NCI-H82 treated with DMSO at 0.1 percent for 48 hours (cell line): ENCODE results near the gene MARCHF10.
"Not testable (repeated sequence)": the region's sequence is repeated elsewhere in the genome, so short reads cannot be mapped to it uniquely, and the experiment has no call there.

Experiments used
- DNase-seq: peaks from one replicate; lab custom pipeline; 2025; ENCODE audit not compliant: unreplicated experiment; lab: John Stamatoyannopoulos, UW

MARCHF10 gene

DNA sequence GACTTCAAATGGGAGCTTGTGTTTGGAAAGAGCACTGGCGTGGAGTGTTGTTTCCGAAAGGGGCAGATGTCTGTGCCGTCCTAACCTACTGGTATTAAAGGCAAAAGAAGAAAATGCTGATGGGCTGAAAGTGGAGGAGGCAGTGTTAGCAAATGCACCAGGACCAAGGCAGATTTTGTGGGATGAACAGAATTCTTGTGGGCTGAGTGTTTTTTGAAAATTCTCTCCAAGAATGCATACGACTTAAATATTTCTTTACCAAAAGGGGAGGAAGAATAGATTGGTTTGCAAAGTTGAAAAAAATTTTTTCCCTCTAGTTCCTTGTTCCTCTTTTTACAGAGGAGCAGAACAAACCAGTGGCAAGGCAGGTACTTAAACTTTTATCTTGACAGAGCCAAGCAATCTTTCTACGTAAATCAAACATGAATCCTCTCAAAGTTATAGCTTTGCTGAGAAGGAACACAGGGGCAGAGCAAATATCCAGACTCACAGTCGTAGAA lies 16.8 kb downstream of the MARCHF10 start:
- no peak for DNase-seq

GRCh38 chr17:62790564-62790986 lies 17.5 kb downstream of the MARCHF10 start:
- no peak for DNase-seq

GRCh38 chr17:62787366-62787765 lies 20.7 kb downstream of the MARCHF10 start:
- DNase-seq, result no peak

- no peak for DNase-seq
Observed at GRCh38 chr17:62786646-62787045, 21.5 kb downstream of the MARCHF10 start.

- DNase-seq, result not testable (repeated sequence)
Observed at GRCh38 chr17:62785983-62786382, 22.1 kb downstream of the MARCHF10 start.

- no peak for DNase-seq
Observed at GRCh38 chr17:62782730-62783270, 25.3 kb downstream of the MARCHF10 start.

DNA sequence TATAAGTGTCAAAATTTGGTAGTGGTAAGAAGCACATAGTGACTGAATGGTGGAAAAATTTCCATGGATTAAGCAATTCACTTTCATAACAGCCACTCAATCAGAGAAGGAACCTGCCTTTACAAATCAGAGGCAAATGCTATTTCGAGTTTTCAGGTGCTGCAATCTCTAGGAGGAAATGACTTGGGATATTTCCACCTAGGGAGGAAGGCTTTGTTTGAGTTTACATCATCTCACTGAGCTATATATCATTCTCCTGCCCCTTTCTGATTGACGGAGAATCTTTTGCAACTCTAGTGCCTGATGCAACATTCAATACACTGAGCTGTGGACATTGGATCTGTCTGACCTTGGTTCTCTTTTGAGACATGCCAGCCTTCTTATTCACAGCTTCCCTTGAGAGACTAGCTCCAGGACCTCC lies 26.3 kb downstream of the MARCHF10 start:
- DNase-seq, result no peak

- DNase-seq, result no peak
Observed at GRCh38 chr17:62781356-62781755, 26.8 kb downstream of the MARCHF10 start.

GRCh38 chr17:62780951-62781350 lies 27.2 kb downstream of the MARCHF10 start:
- no peak for DNase-seq

DNA sequence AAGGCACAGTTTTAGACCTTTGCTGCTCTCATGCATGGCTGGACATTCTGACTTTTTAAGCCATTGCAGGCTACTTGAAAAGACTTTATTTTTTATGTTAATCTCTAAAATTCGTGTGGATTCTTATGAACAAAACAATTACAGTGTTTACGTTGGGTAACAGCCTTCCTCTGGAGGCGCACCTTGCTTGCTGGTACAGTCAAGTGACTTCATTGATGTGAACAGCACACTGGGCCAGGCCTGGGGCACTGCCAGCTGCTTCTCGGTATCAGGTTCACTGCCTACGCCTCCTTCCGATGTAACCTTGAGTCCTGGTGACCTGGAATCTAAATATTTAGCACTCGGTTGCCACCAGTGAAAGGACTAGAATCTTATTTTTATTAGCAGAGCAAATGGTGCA lies 27.8 kb downstream of the MARCHF10 start:
- DNase-seq, result no peak

GRCh38 chr17:62778990-62779681 lies 29.0 kb downstream of the MARCHF10 start:
- no peak for DNase-seq

GRCh38 chr17:62775876-62776275 lies 32.2 kb downstream of the MARCHF10 start:
- no peak for DNase-seq

GRCh38 chr17:62774338-62774737 lies 33.8 kb downstream of the MARCHF10 start:
- no peak for DNase-seq

DNA sequence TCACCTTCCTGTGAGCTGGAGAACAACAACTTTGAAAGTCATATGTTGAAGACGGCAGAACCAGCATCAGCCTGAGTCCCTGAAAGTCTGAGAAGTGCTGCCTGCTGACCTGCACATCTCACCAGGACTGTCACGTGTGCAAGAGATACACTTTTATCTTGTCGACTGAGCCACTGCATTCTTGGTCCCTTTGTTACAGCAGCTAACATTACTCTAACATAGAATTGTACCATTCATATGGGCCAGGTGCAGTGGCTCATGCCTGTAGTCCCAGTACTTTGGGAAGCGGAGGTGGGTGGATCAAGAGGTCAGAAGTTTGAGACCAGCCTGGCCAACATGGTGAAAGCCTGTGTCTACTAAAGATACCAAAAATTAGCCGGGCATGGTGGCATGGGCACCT lies 40.1 kb downstream of the MARCHF10 start:
- no peak for DNase-seq

DNA sequence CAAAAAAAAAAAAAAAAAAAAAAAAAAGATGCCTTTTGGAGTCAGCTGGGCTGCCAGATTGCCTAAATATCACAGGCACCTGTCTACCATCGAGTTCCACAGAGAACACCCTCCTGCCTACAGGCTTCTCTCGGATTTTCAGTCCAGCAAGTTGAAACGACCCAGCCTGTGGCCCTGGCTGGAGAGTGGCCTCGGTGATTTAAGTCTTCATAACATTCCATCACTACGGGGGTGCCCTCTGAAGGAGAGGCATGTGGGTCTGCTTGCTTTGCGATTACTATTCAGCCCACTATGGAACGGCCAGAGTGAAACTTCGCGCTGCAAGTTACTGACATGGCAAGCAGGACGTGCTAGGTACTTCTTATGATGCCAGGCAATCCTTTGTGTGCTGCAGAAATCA lies 42.8 kb downstream of the MARCHF10 start:
- no peak for DNase-seq

- no peak for DNase-seq
Observed at GRCh38 chr17:62763891-62764600, 44.1 kb downstream of the MARCHF10 start.

- DNase-seq, result peak; percentile 17
Observed at GRCh38 chr17:62761884-62762283, 46.2 kb downstream of the MARCHF10 start.

- no peak for DNase-seq
Observed at GRCh38 chr17:62760945-62761267, 47.2 kb downstream of the MARCHF10 start.

- DNase-seq, result no peak
Observed at GRCh38 chr17:62760059-62760944, 47.8 kb downstream of the MARCHF10 start.

DNA sequence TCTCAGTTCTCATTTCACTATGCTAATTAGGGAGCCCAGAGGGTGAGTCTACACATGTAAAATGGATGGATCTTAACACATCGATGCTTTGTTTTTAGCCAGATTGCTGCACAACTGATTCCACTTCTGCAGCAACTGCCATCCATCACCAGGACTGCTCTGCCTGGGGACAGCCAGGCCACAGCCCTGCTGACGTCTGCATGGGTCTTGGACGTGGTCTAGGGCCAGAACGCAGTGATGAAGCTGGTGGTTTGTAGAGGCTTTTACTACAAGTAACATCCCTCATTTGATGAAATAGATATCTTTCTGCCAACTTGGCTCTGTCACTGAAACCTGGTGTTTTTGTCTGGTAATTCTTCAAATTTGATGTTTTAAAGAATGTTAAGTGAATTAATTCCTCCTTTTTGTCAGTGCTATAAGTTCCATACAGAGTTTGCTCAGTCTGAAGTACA lies 50.6 kb downstream of the MARCHF10 start:
- DNase-seq, result no peak

- no peak for DNase-seq
Observed at GRCh38 chr17:62756198-62756597, 51.9 kb downstream of the MARCHF10 start.
